ENCODE results near the gene CDK11B.

DNA sequence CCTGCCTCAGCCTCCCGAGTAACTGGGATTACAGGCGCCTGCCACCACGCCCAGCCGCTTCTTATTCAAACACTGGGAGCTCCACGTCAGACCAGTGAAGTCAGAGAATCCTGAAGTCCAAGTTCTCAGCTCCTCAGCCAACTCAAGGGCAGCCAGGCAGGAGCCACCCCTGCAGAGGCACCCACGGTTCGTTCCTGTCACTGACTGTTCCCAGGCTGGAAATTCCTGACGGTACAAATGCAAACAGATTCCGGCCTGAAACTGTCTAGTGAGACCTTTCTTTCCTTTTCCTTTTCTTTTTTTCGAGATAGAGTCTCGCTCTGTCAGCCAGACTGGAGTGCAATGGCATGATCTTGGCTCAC is 22.1 kb upstream of the CDK11B start:
- TF ChIP-seq, protein P1, sequence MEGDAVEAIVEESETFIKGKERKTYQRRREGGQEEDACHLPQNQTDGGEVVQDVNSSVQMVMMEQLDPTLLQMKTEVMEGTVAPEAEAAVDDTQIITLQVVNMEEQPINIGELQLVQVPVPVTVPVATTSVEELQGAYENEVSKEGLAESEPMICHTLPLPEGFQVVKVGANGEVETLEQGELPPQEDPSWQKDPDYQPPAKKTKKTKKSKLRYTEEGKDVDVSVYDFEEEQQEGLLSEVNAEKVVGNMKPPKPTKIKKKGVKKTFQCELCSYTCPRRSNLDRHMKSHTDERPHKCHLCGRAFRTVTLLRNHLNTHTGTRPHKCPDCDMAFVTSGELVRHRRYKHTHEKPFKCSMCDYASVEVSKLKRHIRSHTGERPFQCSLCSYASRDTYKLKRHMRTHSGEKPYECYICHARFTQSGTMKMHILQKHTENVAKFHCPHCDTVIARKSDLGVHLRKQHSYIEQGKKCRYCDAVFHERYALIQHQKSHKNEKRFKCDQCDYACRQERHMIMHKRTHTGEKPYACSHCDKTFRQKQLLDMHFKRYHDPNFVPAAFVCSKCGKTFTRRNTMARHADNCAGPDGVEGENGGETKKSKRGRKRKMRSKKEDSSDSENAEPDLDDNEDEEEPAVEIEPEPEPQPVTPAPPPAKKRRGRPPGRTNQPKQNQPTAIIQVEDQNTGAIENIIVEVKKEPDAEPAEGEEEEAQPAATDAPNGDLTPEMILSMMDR (IDR thresholded peaks at IDR 0.05; ENCODE audit: insufficient read depth, low read depth, low read length), result no peak
- no peak for TF ChIP-seq EZH2 (IDR thresholded peaks at IDR 0.05; ENCODE audit: insufficient read depth, low read length)
